ENCODE measurements around the gene PTPN5. TPM values are rescaled to one million over a fixed set of nuclear protein-coding genes. Genes with fewer than 3 reads are reported as not detected.

Gene PTPN5
- total and polyA plus RNA-seq, 4 donors, result not detected

- no peaks in the 10 kb centered on the region for H3K36me3 ChIP-seq (ENCODE audit: control insufficient read depth in 4 of 4, insufficient read depth in 3 of 4, low read depth in 1 of 4, low read length in 3 of 4)
- H3K27me3 ChIP-seq (ENCODE audit: control insufficient read depth in 4 of 4, insufficient read depth in 4 of 4, low read length in 3 of 4), result peaks cover 0 to 8% (median 2%) of the 10 kb centered on the region in 4 donors
- H3K4me3 ChIP-seq (ENCODE audit: low read depth in 1 of 3, low read length in 3 of 3), result no peak overlapping the region
- H3K9me3 ChIP-seq (ENCODE audit: control insufficient read depth in 4 of 4, low read length in 3 of 4), result no peaks in the 10 kb centered on the region
- no peak overlapping the region for H3K27ac ChIP-seq (ENCODE audit: low read depth in 1 of 2, low read length in 2 of 2)
- DNase-seq (ENCODE audit: low spot score), result no peak
- H3K9ac ChIP-seq (ENCODE audit: low read depth in 1 of 2, low read length in 2 of 2), result no peak overlapping the region
- peaks cover 7 to 16% (median 10%) of the 10 kb centered on the region in 4 donors for H3K4me1 ChIP-seq (ENCODE audit: control insufficient read depth in 4 of 4, insufficient read depth in 4 of 4, low read length in 3 of 4)
- no peak for TF ChIP-seq JUND (IDR thresholded peaks at IDR 0.05)
- no peak for TF ChIP-seq HNF4G (IDR thresholded peaks at IDR 0.05)
- TF ChIP-seq, protein P1, sequence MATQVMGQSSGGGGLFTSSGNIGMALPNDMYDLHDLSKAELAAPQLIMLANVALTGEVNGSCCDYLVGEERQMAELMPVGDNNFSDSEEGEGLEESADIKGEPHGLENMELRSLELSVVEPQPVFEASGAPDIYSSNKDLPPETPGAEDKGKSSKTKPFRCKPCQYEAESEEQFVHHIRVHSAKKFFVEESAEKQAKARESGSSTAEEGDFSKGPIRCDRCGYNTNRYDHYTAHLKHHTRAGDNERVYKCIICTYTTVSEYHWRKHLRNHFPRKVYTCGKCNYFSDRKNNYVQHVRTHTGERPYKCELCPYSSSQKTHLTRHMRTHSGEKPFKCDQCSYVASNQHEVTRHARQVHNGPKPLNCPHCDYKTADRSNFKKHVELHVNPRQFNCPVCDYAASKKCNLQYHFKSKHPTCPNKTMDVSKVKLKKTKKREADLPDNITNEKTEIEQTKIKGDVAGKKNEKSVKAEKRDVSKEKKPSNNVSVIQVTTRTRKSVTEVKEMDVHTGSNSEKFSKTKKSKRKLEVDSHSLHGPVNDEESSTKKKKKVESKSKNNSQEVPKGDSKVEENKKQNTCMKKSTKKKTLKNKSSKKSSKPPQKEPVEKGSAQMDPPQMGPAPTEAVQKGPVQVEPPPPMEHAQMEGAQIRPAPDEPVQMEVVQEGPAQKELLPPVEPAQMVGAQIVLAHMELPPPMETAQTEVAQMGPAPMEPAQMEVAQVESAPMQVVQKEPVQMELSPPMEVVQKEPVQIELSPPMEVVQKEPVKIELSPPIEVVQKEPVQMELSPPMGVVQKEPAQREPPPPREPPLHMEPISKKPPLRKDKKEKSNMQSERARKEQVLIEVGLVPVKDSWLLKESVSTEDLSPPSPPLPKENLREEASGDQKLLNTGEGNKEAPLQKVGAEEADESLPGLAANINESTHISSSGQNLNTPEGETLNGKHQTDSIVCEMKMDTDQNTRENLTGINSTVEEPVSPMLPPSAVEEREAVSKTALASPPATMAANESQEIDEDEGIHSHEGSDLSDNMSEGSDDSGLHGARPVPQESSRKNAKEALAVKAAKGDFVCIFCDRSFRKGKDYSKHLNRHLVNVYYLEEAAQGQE (IDR thresholded peaks at IDR 0.05), result no peak
- no peak for TF ChIP-seq RAD21 (IDR thresholded peaks at IDR 0.05)
- 9% methylated on average over 17 of the region's 17 CpGs for WGBS
Observed at GRCh38 chr11:18790883-18791206, 753 bp downstream of the PTPN5 start.

DNA sequence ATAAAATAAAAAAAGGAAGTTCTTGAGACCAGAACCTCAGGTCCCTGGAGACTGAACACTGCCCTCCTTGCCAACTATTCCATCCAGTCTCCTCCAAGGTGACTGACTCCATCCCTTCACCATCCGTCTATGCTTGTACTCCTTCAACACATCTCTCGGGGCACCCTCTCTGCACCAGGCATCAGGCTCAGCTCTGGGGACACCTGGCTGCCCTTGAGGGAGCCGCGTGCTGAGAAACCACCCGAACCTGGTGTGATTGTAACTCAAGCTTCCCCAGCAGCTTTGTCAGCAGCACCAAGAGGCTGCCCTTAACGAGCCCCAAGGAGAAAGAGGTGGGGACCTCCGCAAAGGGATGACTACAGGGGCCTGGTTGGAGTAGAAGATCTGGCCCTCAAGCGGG, 1.7 kb downstream of the PTPN5 start:
- no peak overlapping the region for H3K4me3 ChIP-seq (ENCODE audit: low read depth in 1 of 3, low read length in 3 of 3)
- H3K36me3 ChIP-seq (ENCODE audit: control insufficient read depth in 4 of 4, insufficient read depth in 3 of 4, low read depth in 1 of 4, low read length in 3 of 4), result no peaks in the 10 kb centered on the region
- H3K9ac ChIP-seq (ENCODE audit: low read depth in 1 of 2, low read length in 2 of 2), result no peak overlapping the region
- DNase-seq (ENCODE audit: low spot score), result no peak
- no peak overlapping the region for H3K27ac ChIP-seq (ENCODE audit: low read depth in 1 of 2, low read length in 2 of 2)
- peaks cover 7 to 16% (median 10%) of the 10 kb centered on the region in 4 donors for H3K4me1 ChIP-seq (ENCODE audit: control insufficient read depth in 4 of 4, insufficient read depth in 4 of 4, low read length in 3 of 4)
- peaks cover 0 to 8% (median 2%) of the 10 kb centered on the region in 4 donors for H3K27me3 ChIP-seq (ENCODE audit: control insufficient read depth in 4 of 4, insufficient read depth in 4 of 4, low read length in 3 of 4)
- TF ChIP-seq HNF4G (IDR thresholded peaks at IDR 0.05) (no peak), NR2F2 (IDR thresholded peaks at IDR 0.05) (no peak), EGR1 (IDR thresholded peaks at IDR 0.05; ENCODE audit: low read depth in 2 of 2) (no peak), CTCF (IDR thresholded peaks at IDR 0.05; ENCODE audit: low read depth, low read length, missing input control) (no peak), HNF4A (conservative IDR thresholded peaks at IDR 0.05) (no peak), GABPA (IDR thresholded peaks at IDR 0.05 in 1 of 2, conservative IDR thresholded peaks at IDR 0.05 in 1 of 2) (no peak), TAF1 (conservative IDR thresholded peaks at IDR 0.05) (no peak), FOXA2 (IDR thresholded peaks at IDR 0.05) (no peak), YY1 (IDR thresholded peaks at IDR 0.05) (no peak), SP1 (IDR thresholded peaks at IDR 0.05) (no peak), FOXA1 (IDR thresholded peaks at IDR 0.05) (no peak), JUND (IDR thresholded peaks at IDR 0.05) (no peak), RAD21 (IDR thresholded peaks at IDR 0.05) (no peak), RXRA (IDR thresholded peaks at IDR 0.05) (no peak)
- TF ChIP-seq, protein P2, sequence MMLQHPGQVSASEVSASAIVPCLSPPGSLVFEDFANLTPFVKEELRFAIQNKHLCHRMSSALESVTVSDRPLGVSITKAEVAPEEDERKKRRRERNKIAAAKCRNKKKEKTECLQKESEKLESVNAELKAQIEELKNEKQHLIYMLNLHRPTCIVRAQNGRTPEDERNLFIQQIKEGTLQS (IDR thresholded peaks at IDR 0.05), result no peak
- TF ChIP-seq, protein P1 (IDR thresholded peaks at IDR 0.05), result no peak
- TF ChIP-seq, protein P3, sequence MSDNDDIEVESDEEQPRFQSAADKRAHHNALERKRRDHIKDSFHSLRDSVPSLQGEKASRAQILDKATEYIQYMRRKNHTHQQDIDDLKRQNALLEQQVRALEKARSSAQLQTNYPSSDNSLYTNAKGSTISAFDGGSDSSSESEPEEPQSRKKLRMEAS (IDR thresholded peaks at IDR 0.05), result no peak
- 61% methylated on average over 8 of the region's 8 CpGs for WGBS
- no peaks in the 10 kb centered on the region for H3K9me3 ChIP-seq (ENCODE audit: control insufficient read depth in 4 of 4, low read length in 3 of 4)
